HG03520 (cell line): Measurements from ENCODE around the gene PGPEP1.
A peak's percentile ranks its signal among the peaks of the same experiment; 100 is the strongest.

Experiments
- ATAC-seq: cut with Tn5 transposase; IDR thresholded peaks from one replicate; pipeline ENCODE4 v1.9.1; 2021; ENCODE audit warnings: mild to moderate bottlenecking, moderate library complexity; ENCODE audit not compliant: unreplicated experiment

The PGPEP1 gene

GRCh38 chr19:18417250-18418028 is 77.0 kb downstream of the PGPEP1 start:
- no peak for ATAC-seq

GRCh38 chr19:18418029-18418482 is 77.7 kb downstream of the PGPEP1 start:
- ATAC-seq = no peak

GRCh38 chr19:18418483-18419194 is 78.2 kb downstream of the PGPEP1 start:
- no peak for ATAC-seq

- ATAC-seq = peak; percentile 38
These were observed 78.8 kb downstream of the PGPEP1 start, which contains the start of gene SSBP4 for GRCh38 chr19:18419195-18419698. Gene SSBP4 (plus strand): TSS chr19:18419398. CDS start chr19:18419649, 251 bp downstream.
